ENCODE measurements around the gene C1orf115. TPM values are rescaled to one million over a fixed set of nuclear protein-coding genes. Genes with fewer than 3 reads are reported as not detected.

The C1orf115 gene
- total RNA-seq, 1 donor from 2014 or later: 7.5 TPM

- H3K27me3 Mint-ChIP-seq: peaks cover 8% of the 10 kb centered on the region
- no peaks in the 10 kb centered on the region for H3K36me3 Mint-ChIP-seq
- no peaks in the 10 kb centered on the region for H3K4me1 Mint-ChIP-seq (ENCODE audit: unreplicated experiment)
These were observed 51.2 kb downstream of the C1orf115 start for GRCh38 chr1:220741349-220741748.

GRCh38 chr1:220741825-220742224, 51.7 kb downstream of the C1orf115 start:
- H3K4me1 Mint-ChIP-seq (ENCODE audit: unreplicated experiment): no peaks in the 10 kb centered on the region

More at GRCh38 chr1:220741349-220741748, 51.2 kb downstream of the C1orf115 start:
- no peak overlapping the region for H3K27ac Mint-ChIP-seq
- no peak for TF ChIP-seq CTCF (conservative IDR thresholded peaks at IDR 0.05)
- DNase-seq (ENCODE audit: extremely low spot score, unreplicated experiment): no peak
- H3K9me3 Mint-ChIP-seq: no peaks in the 10 kb centered on the region
- H3K4me3 Mint-ChIP-seq: no peak overlapping the region

DNA sequence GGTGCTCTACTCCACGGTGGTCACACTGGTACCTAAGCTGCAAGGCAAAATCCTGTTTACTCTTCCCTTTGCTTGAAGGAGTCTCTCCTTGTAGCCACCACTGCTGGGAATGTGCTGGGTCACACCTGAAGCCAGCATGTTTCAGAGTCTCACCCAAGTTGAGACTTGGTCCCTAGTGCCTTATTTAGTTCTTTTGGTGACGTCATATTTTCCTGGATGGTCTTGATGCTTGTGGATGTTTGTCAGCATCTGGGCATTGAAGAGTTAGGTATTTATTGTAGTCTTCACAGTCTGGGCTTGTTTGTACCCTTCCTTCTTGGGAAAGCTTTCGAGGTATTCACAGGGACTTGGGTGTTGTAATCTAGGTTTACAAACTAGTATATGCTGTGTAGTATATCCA, 52.4 kb downstream of the C1orf115 start:
- no peaks in the 10 kb centered on the region for H3K36me3 Mint-ChIP-seq
- H3K27ac Mint-ChIP-seq: no peak overlapping the region
- TF ChIP-seq CTCF (conservative IDR thresholded peaks at IDR 0.05): no peak
- no peaks in the 10 kb centered on the region for H3K9me3 Mint-ChIP-seq
- H3K4me1 Mint-ChIP-seq (ENCODE audit: unreplicated experiment): peaks cover 7% of the 10 kb centered on the region
- DNase-seq (ENCODE audit: extremely low spot score, unreplicated experiment): no peak
- no peak overlapping the region for H3K4me3 Mint-ChIP-seq
- peaks cover 11% of the 10 kb centered on the region for H3K27me3 Mint-ChIP-seq

More at GRCh38 chr1:220741825-220742224, 51.7 kb downstream of the C1orf115 start:
- no peak overlapping the region for H3K27ac Mint-ChIP-seq
- peaks cover 11% of the 10 kb centered on the region for H3K27me3 Mint-ChIP-seq
- no peaks in the 10 kb centered on the region for H3K36me3 Mint-ChIP-seq
- DNase-seq (ENCODE audit: extremely low spot score, unreplicated experiment): no peak
- no peak overlapping the region for H3K4me3 Mint-ChIP-seq
- H3K9me3 Mint-ChIP-seq: no peaks in the 10 kb centered on the region
- no peak for TF ChIP-seq CTCF (conservative IDR thresholded peaks at IDR 0.05)

DNA sequence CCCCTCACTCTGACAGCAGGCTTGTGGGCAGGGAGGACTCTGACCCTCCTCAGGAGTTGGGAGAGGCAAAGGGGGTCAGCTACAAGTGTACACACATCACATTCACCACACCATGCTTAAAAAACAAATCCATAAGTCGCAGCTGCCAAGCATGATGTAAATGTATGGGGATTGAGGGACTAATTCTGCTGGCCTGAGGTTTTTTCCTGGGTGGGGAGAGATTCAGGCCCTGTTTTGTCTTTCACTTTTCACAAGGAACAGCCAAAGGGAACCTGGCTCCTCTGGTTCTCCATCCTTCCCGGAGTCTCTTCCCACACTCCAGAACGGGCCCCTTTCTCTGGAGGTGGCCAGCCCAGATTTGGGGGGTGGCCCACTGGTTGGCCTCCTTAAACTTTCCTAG, 56.7 kb downstream of the C1orf115 start:
- TF ChIP-seq CTCF (conservative IDR thresholded peaks at IDR 0.05): no peak
- no peaks in the 10 kb centered on the region for H3K9me3 Mint-ChIP-seq
- DNase-seq (ENCODE audit: extremely low spot score, unreplicated experiment): no peak
- no peaks in the 10 kb centered on the region for H3K36me3 Mint-ChIP-seq
- H3K27me3 Mint-ChIP-seq: peaks cover 11% of the 10 kb centered on the region
- peaks cover 39% of the 10 kb centered on the region for H3K4me1 Mint-ChIP-seq (ENCODE audit: unreplicated experiment)
- peak overlapping the region; percentile 93 for H3K4me3 Mint-ChIP-seq
- H3K27ac Mint-ChIP-seq: no peak overlapping the region

DNA sequence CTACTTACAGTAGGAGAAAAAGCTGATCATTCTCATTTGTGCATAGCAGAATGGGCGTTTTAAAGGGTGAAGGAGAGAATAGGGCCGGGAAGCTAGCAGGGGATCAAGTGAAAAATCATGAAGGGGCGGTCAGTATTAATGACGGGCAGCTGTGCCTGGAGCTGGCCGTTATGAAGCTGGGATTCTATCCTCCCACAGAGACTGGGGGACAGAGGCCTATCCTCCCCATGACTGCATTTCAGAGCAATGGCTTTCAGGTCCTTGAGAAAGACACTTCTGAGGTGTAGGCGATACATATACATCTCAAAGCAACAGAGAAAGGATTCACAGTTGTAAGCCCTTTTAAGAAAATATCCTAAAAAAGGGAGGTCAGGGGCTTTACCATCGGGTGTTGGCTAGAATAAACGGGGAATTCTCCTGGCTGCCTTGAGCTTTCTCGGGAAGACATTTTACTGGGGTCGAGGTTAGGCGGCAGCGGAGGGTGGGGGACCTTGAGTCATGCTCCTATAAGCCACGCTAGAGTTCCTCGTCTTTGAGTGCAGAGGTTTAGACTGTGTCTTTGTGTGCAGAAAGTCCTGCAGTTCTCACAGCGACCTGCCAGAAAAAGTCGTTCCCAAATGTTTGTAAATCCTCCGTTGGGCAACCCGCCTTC, 57.4 kb downstream of the C1orf115 start:
- peak overlapping the region; percentile 93 for H3K4me3 Mint-ChIP-seq
- H3K36me3 Mint-ChIP-seq: no peaks in the 10 kb centered on the region
- H3K4me1 Mint-ChIP-seq (ENCODE audit: unreplicated experiment): peaks cover 42% of the 10 kb centered on the region
- H3K27ac Mint-ChIP-seq: peak overlapping the region; percentile 67
- DNase-seq (ENCODE audit: extremely low spot score, unreplicated experiment): no peak
- H3K9me3 Mint-ChIP-seq: no peaks in the 10 kb centered on the region
- H3K27me3 Mint-ChIP-seq: peaks cover 11% of the 10 kb centered on the region
- peak; percentile 44 for TF ChIP-seq CTCF (conservative IDR thresholded peaks at IDR 0.05)

All from type B pancreatic cell (in vitro differentiated cells).